Neutrophil (primary cell): Measurements from ENCODE around the gene DTNA.
"Not testable (repeated sequence)": the region's sequence is repeated elsewhere in the genome, so short reads cannot be mapped to it uniquely, and the experiment has no call there.

ENCODE experiments used
- H3K27ac ChIP-seq: fragments of 200-600 bp; sonication (generic); 2 replicates; pipeline ENCODE4 v1.5.1; 2016; ENCODE audit warnings: mild to moderate bottlenecking, moderate library complexity
- H3K27me3 ChIP-seq: fragments of 200-600 bp; sonication (generic); 2 replicates; pipeline ENCODE4 v1.6.0; 2016; ENCODE audit warnings: mild to moderate bottlenecking
- H3K36me3 ChIP-seq: fragments of 200-600 bp; sonication (generic); 2 replicates; pipeline ENCODE4 v1.5.1; 2017
- H3K4me1 ChIP-seq, 2 experiments: fragments of 200-600 bp in 1 of 2; sonication (generic) in 1 of 2; 1 replicate in 1 of 2; 2 replicates in 1 of 2; pipeline versions ENCODE4 v1.5.1 to v1.6.1; 2013 to 2016; ENCODE audit warnings: low read depth in 1 of 2, low read length in 1 of 2, mild to moderate bottlenecking in 1 of 2, moderate library complexity in 1 of 2; ENCODE audit not compliant: control insufficient read depth in 1 of 2, insufficient read depth in 1 of 2
- H3K4me3 ChIP-seq, 2 experiments: fragments of 200-600 bp in 1 of 2; sonication (generic) in 1 of 2; 1 replicate in 1 of 2; 2 replicates in 1 of 2; pipeline ENCODE4 v1.5.1; 2013 to 2016; ENCODE audit warnings: low read depth in 1 of 2, low read length in 1 of 2, mild to moderate bottlenecking in 1 of 2, moderate library complexity in 1 of 2
- H3K9me3 ChIP-seq: fragments of 200-600 bp; sonication (generic); 2 replicates; pipeline ENCODE4 v1.5.1; 2016
- CTCF ChIP-seq: fragments of 200-600 bp; sonication (generic); IDR thresholded peaks from 2 replicates; pipeline ENCODE4 v1.5.1; 2016; ENCODE audit warnings: antibody characterized with exemption

Gene DTNA

GRCh38 chr18:34911081-34911480 lies 201.0 kb downstream of the DTNA start:
- Histone ChIP-seq H3K9me3 (no peaks in the 10 kb centered on the region), H3K36me3 (no peaks in the 10 kb centered on the region), H3K4me1 (no peaks in the 10 kb centered on the region), H3K27me3 (no peaks in the 10 kb centered on the region), H3K4me3 (no peak overlapping the region), H3K27ac (no peak overlapping the region)
- no peak for TF ChIP-seq CTCF

GRCh38 chr18:34911661-34912384 lies 201.7 kb downstream of the DTNA start:
- no peak overlapping the region for H3K4me3 ChIP-seq
- no peaks in the 10 kb centered on the region for H3K4me1 ChIP-seq
- no peaks in the 10 kb centered on the region for H3K9me3 ChIP-seq
- TF ChIP-seq CTCF: no peak
- H3K27ac ChIP-seq: no peak overlapping the region
- H3K27me3 ChIP-seq: no peaks in the 10 kb centered on the region
- no peaks in the 10 kb centered on the region for H3K36me3 ChIP-seq

GRCh38 chr18:34913837-34914661 lies 204.0 kb downstream of the DTNA start:
- TF ChIP-seq CTCF: no peak
- H3K4me1 ChIP-seq: no peaks in the 10 kb centered on the region
- H3K4me3 ChIP-seq: no peak overlapping the region
- no peaks in the 10 kb centered on the region for H3K36me3 ChIP-seq
- H3K9me3 ChIP-seq: no peaks in the 10 kb centered on the region
- H3K27me3 ChIP-seq: no peaks in the 10 kb centered on the region
- no peak overlapping the region for H3K27ac ChIP-seq

- H3K4me1 ChIP-seq: no peaks in the 10 kb centered on the region
- H3K27ac ChIP-seq: no peak overlapping the region
- TF ChIP-seq CTCF: no peak
- no peaks in the 10 kb centered on the region for H3K36me3 ChIP-seq
- no peaks in the 10 kb centered on the region for H3K9me3 ChIP-seq
- no peaks in the 10 kb centered on the region for H3K27me3 ChIP-seq
- no peak overlapping the region for H3K4me3 ChIP-seq
Observed at GRCh38 chr18:34915046-34915445, 204.9 kb downstream of the DTNA start.

- not testable (repeated sequence) for H3K27me3 ChIP-seq, H3K36me3 ChIP-seq, H3K4me1 ChIP-seq, H3K27ac ChIP-seq, H3K9me3 ChIP-seq, H3K4me3 ChIP-seq
Observed at GRCh38 chr18:34916539-34916938, 206.4 kb downstream of the DTNA start.

GRCh38 chr18:34918856-34919255 lies 208.8 kb downstream of the DTNA start:
- H3K36me3 ChIP-seq: no peaks in the 10 kb centered on the region
- H3K9me3 ChIP-seq: no peaks in the 10 kb centered on the region
- no peak overlapping the region for H3K27ac ChIP-seq
- H3K27me3 ChIP-seq: no peaks in the 10 kb centered on the region
- H3K4me3 ChIP-seq: no peak overlapping the region
- TF ChIP-seq CTCF: no peak
- no peaks in the 10 kb centered on the region for H3K4me1 ChIP-seq
